Panc1 (cell line): ENCODE results near the gene LHPP. TPM values are rescaled to one million over a fixed set of nuclear protein-coding genes. Genes with fewer than 3 reads are reported as not detected.

Experiments used
- ATAC-seq: fragments of 200-7000 bp; cut with Tn5 transposase; 2 replicates; pipeline ENCODE4 v1.9.1; 2020; ENCODE audit warnings: mild to moderate bottlenecking, moderate library complexity
- BruUV-seq: library from RNA; stranded (reverse); fragments of 400-500 nt; replicated peaks from 2 replicates; lab custom pipeline; 2021; lab: Mats Ljungman, UMichigan
- CTCF ChIA-PET: fragments of 300-600 bp; sonication (Branson Sonifier 250); formaldehyde crosslinking; loops from one replicate; lab custom pipeline; 2022; ENCODE audit warnings: antibody characterized with exemption; lab: Charles Lee
- POLR2A ChIA-PET: fragments of 300-600 bp; sonication (Branson Sonifier 250); formaldehyde crosslinking; loops from one replicate; lab custom pipeline; 2022; ENCODE audit warnings: antibody characterized with exemption; lab: Charles Lee
- DNase-seq: peaks from one replicate; pipeline ENCODE4 v3.0.0-alpha.2; 2010; ENCODE audit warnings: low read depth, low spot score
- H3K27ac ChIP-seq: 2 replicates; pipeline ENCODE4 v1.5.1; 2011; ENCODE audit warnings: mild to moderate bottlenecking, low read length, inconsistent platforms
- H3K27me3 ChIP-seq: fragments of 200-500 bp; sonication (Bioruptor generic); 2 replicates; pipeline ENCODE4 v1.6.0; 2014; ENCODE audit warnings: low read length, inconsistent platforms; ENCODE audit not compliant: control insufficient read depth, insufficient read depth
- H3K36me3 ChIP-seq: fragments of 200-500 bp; sonication (Bioruptor generic); 2 replicates; pipeline ENCODE4 v1.5.1; 2014; ENCODE audit warnings: inconsistent platforms, mild to moderate bottlenecking, low read length, moderate library complexity; ENCODE audit not compliant: control insufficient read depth, insufficient read depth
- H3K4me1 ChIP-seq: 2 replicates; pipeline ENCODE4 v1.5.1; 2011; ENCODE audit warnings: inconsistent platforms, mild to moderate bottlenecking, low read length, moderate library complexity; ENCODE audit not compliant: control insufficient read depth, insufficient read depth
- H3K4me3 ChIP-seq, 2 experiments: 2 replicates each; pipeline ENCODE4 v1.5.1; 2011 to 2012; ENCODE audit warnings: low read depth in 2 of 2, low read length in 2 of 2, mild to moderate bottlenecking in 2 of 2, inconsistent platforms in 1 of 2, moderate library complexity in 1 of 2
- H3K9me3 ChIP-seq: fragments of 200-500 bp; sonication (Bioruptor generic); 2 replicates; pipeline ENCODE4 v1.5.1; 2014; ENCODE audit warnings: low read depth, mild to moderate bottlenecking, inconsistent platforms, low read length, moderate library complexity; ENCODE audit not compliant: control insufficient read depth, insufficient read depth
- POLR2AphosphoS5 ChIP-seq: IDR thresholded peaks from 2 replicates; pipeline ENCODE4 v1.6.1; 2012; ENCODE audit warnings: mild to moderate bottlenecking, low read depth, low read length, moderate library complexity
- REST ChIP-seq, 2 experiments: IDR thresholded peaks; 2 replicates each; pipeline ENCODE4 v1.6.1; 2011 to 2012; ENCODE audit warnings: low read depth in 2 of 2, control low read depth in 1 of 2, low read length in 1 of 2, mild to moderate bottlenecking in 1 of 2, moderate library complexity in 1 of 2; ENCODE audit not compliant: insufficient read depth in 1 of 2
- SIN3A ChIP-seq: IDR thresholded peaks from 2 replicates; pipeline ENCODE4 v1.6.1; 2012; ENCODE audit warnings: low read depth, mild to moderate bottlenecking, low read length, moderate library complexity, borderline replicate concordance; ENCODE audit not compliant: insufficient read depth
- TCF7L2 ChIP-seq: IDR thresholded peaks from 2 replicates; pipeline ENCODE4 v1.6.1; 2011; ENCODE audit warnings: mild to moderate bottlenecking, low read depth, low read length, inconsistent platforms
- in situ Hi-C: cut with HindIII; loops from 2 replicates; pipeline ENCODE4 v1.10.0; 2016; ENCODE audit warnings: low sequenced_read_pairs, low pct_unique_long_range_greater_than_20kb
- intact Hi-C: fragments of 100-400 bp; cut with micrococcal nuclease; formaldehyde crosslinking; loops from one replicate; pipeline ENCODE4 v1.10.0; 2022; ENCODE audit not compliant: unreplicated experiment
- total RNA-seq: library from RNA; stranded (reverse); gene quantifications from one replicate; pipeline ENCODE4 v1.2.1, GENCODE V29; 2021; ENCODE audit not compliant: unreplicated experiment
- TF ChIP-seq, protein P1 (sequence below): fragments of 450-650 bp; IDR thresholded peaks from 2 replicates; pipeline ENCODE4 v1.5.1; 2017; ENCODE audit warnings: mild to moderate bottlenecking

LHPP gene
- total RNA-seq, 1 experiment from 2014 or later = 15.0 TPM

GRCh38 chr10:124640056-124640455, 178.4 kb downstream of the LHPP start:
- ATAC-seq = no peak
- in situ Hi-C loops = no loop called here
- TF ChIP-seq POLR2AphosphoS5 (no peak), SIN3A (no peak), TCF7L2 (no peak), REST (IDR thresholded peaks at IDR 0.05; ENCODE audit: insufficient read depth in 1 of 2, low read depth in 2 of 2, low read length in 1 of 2) (no peak)
- TF ChIP-seq, protein P1, sequence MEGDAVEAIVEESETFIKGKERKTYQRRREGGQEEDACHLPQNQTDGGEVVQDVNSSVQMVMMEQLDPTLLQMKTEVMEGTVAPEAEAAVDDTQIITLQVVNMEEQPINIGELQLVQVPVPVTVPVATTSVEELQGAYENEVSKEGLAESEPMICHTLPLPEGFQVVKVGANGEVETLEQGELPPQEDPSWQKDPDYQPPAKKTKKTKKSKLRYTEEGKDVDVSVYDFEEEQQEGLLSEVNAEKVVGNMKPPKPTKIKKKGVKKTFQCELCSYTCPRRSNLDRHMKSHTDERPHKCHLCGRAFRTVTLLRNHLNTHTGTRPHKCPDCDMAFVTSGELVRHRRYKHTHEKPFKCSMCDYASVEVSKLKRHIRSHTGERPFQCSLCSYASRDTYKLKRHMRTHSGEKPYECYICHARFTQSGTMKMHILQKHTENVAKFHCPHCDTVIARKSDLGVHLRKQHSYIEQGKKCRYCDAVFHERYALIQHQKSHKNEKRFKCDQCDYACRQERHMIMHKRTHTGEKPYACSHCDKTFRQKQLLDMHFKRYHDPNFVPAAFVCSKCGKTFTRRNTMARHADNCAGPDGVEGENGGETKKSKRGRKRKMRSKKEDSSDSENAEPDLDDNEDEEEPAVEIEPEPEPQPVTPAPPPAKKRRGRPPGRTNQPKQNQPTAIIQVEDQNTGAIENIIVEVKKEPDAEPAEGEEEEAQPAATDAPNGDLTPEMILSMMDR = no peak
- H3K4me1 ChIP-seq = peaks cover 11% of the 10 kb centered on the region
- no peaks in the 10 kb centered on the region for H3K9me3 ChIP-seq
- ChIA-PET POLR2A (no interaction called here), CTCF (no interaction called here)
- H3K27me3 ChIP-seq = no peaks in the 10 kb centered on the region
- intact Hi-C loops = no loop called here
- H3K27ac ChIP-seq = no peak overlapping the region
- no TSS peak for BruUV-seq
- no peak overlapping the region for H3K4me3 ChIP-seq
- DNase-seq = no peak
- H3K36me3 ChIP-seq = no peaks in the 10 kb centered on the region

DNA sequence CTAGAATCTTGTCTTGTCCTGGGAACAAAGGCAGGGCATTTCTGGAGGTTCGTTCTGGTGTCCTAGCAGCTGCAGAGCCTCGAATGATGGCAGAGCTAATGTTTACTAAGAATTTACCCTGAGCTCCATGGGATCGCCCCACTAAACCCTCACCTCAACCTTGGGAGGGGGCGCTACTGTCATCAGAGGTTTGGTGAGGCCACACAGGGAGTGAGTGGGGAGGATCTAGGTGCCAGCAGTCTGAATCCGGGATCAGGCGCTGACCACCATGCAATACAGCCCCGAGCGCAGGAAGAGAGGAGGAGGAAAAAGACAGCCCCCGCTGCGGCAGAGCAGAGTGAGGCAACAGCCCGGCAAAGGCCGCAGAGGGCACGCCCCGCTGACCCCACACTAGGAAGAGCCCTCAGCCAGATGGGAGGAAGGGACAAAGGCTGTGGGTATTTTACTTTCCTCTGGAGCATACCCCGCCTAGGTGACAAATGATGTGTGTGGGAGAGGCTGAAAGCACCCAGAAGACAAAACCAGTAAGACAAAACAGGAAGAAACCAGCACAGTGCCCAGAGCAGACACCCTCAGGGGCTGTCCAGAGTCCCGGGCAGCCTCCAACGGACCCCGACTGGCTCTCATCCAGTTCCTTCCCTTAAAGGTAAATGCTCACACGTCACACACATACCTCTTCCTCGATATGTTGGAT, 179.1 kb downstream of the LHPP start:
- in situ Hi-C loops = no loop called here
- Histone ChIP-seq H3K4me1 (peaks cover 11% of the 10 kb centered on the region), H3K9me3 (no peaks in the 10 kb centered on the region), H3K27ac (no peak overlapping the region), H3K27me3 (no peaks in the 10 kb centered on the region), H3K36me3 (no peaks in the 10 kb centered on the region), H3K4me3 (no peak overlapping the region)
- ChIA-PET CTCF (no interaction called here), POLR2A (no interaction called here)
- intact Hi-C loops = no loop called here
- TF ChIP-seq POLR2AphosphoS5 (no peak), SIN3A (no peak)
- TF ChIP-seq, protein P1 = no peak
- no TSS peak for BruUV-seq
- no peak for DNase-seq
- ATAC-seq = no peak
